Erythroblast (primary cell): ENCODE measurements around the gene LNPEP.

Source experiments
- GATA1 ChIP-seq: IDR thresholded peaks from 2 replicates; pipeline ENCODE4 v1.6.1; 2011; ENCODE audit warnings: low read depth, mild to moderate bottlenecking, control low read depth, low read length, moderate library complexity
- POLR2A ChIP-seq: IDR thresholded peaks from 2 replicates; pipeline ENCODE4 v1.6.1; 2011; ENCODE audit warnings: mild to moderate bottlenecking, low read length

DNA sequence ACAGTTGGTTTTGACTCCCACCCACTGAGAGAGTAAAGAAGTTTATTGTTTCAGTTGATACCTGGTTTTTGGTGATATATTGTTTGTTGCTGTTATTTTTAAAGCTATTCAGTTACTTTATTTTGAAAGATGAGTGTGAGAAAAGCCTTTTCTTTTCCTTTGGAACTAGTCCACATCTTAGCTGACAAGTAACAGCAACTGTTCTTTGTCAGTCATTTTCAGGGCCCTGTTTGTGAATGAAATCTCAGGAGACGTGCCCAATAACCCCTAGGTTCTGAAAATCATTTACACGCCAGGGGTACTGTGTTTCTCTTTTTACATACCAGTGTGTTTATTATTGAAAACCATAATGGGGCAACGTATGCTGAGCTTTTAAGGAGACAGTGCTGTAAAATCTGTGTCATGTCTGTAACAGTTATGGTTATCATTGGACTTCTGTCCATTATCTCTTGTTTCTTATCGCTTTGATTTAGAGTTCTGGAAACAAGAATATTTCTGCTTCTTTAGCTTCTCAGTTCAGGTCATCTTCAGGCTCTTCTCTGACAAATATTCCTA, 131.5 kb downstream of the LNPEP start:
- TF ChIP-seq POLR2A (no peak), GATA1 (no peak)
